Activated CD4-positive, alpha-beta T cell treated with anti-CD3 and anti-CD28 coated beads, Interleukin-2, amount 10 ng/mL, durations not matched to agents 7 days and 5 days (primary cell): ENCODE results near the gene SERF1A. TPM values are rescaled to one million over a fixed set of nuclear protein-coding genes. Genes with fewer than 3 reads are reported as not detected.

Experiments used
- total RNA-seq, 2 experiments: library from RNA; stranded (reverse); gene quantifications; one replicate each; pipeline ENCODE4 v1.2.3, GENCODE V29; 2021

SERF1A gene
- total RNA-seq, 2 experiments from 2014 or later = 0.50 to 2.8 TPM

Other genes starting within 250 kb of the SERF1A start
- gene SMN1, start 24.4 kb downstream of the SERF1A start, total RNA-seq = 10 to 100 TPM; 48.9 to 51.3 TPM
- gene NAIP, start 124.7 kb downstream of the SERF1A start, total RNA-seq = 1 to 10 TPM; 3.5 TPM
- gene GTF2H2, start 167.0 kb downstream of the SERF1A start, total RNA-seq = 10 to 100 TPM; 14.3 to 14.5 TPM